GM18909 (cell line): Measurements from ENCODE around the gene COQ6.
A peak's percentile ranks its signal among the peaks of the same experiment; 100 is the strongest.
"Not testable (repeated sequence)": the region's sequence is repeated elsewhere in the genome, so short reads cannot be mapped to it uniquely, and the experiment has no call there.

Experiments
- ATAC-seq: cut with Tn5 transposase; IDR thresholded peaks from one replicate; pipeline ENCODE4 v1.9.1; 2021; ENCODE audit warnings: mild to moderate bottlenecking; ENCODE audit not compliant: unreplicated experiment, poor library complexity

The COQ6 gene

GRCh38 chr14:73949752-73950734 lies at the start of gene COQ6, which contains the start of gene FAM161B:
Gene COQ6 (plus strand): TSS chr14:73950302. CDS start chr14:73950333, 31 bp downstream.
Gene FAM161B (minus strand): TSS chr14:73950094. CDS start chr14:73950026, 68 bp downstream.
- peak; percentile 90 for ATAC-seq

DNA sequence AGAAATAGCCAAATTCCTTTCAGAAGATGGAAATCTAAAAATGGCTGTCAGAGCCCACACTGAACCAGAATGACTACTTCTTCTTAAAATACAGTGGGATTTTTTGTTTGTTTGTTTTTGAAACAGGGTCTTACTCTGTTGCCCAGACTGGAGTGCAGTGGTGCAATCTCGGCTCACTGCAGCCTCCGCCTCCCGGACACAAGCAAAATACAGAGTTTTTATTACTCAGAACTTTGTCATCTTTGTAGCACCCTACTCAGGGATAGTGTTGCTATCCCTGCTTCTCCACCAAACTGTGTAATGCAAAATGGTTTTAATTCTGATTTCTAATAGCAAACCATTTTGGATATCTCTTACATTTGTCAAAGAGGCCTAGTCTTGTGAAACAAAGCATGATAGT lies 47.1 kb upstream of the COQ6 start:
- no peak for ATAC-seq

DNA sequence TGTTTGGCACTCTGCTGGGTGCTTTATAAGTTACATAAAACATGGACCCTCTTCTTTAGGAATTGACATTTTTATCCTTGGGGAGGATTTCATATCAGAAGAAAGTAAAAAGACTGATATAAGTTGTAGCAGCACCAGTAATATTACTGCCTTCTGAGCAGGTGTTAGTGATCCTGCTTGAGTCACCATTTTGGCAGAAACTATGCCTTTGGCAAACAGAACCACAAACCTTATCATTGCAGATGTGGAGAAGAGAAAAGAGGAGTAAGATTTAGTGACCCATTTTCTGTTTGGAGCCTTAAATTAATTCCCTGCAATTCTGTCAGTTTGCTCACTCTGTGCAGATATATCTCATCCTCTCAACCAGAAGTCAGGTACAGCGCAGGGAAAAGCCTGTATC lies 40.4 kb upstream of the COQ6 start:
- ATAC-seq = no peak

GRCh38 chr14:73913256-73913655 lies 36.8 kb upstream of the COQ6 start:
- ATAC-seq = no peak

DNA sequence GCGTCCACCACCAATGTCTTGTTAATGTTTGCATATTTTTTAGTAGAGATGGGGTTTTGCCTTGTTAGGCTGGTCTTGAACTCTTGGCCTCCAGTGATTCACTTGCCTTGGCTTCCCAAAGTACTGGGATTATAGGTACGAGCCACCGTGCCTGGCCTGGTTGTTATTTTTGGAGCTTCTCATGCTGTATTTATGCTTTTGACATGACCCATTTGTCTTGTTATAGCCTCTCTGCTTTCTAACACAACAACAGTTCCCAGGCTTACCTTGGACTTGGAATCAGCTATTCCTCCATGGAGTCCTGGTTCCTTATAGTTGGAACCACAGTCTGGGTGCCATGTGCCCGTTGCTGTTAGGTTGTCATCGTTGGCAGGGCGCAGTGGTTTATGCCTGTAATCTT lies 33.8 kb upstream of the COQ6 start:
- ATAC-seq = no peak

DNA sequence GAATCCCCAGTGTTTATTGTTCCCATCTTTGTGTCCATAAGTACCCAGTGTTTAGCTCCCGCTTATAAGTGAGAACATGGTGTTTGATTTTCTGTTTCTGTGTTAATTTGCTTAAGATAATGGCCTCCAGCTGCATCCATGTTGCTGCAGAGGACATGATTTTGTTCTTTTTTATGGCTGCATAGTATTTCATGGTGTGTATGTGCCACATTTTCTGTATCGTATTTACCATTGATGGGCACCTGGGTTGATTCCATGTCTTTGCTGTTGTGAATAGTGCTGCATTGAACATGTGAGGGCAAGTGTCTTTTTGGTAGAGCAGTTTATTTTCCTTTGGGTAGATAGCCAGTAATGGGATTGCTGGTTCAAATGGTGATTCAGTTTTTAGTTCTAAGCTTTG lies 30.6 kb upstream of the COQ6 start:
- not testable (repeated sequence) for ATAC-seq

DNA sequence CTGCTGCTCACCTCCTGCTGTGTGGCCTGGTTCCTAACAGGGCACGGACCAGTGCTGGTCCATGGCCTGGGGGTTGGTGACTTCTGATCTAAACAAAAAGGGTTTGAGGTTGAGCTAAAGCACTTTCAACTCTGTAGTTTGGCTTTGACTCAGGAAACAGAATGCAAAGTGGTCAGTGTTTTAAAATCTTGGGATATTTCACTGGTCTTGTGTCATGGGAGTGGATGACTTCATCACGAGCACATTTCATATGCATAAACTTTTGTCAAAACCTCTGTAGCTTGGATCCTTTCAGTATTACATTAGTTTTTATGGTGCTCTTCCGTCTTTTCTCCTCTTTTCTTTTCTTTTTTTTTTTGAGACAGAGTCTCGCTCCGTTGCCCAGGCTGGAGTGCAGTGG lies 25.8 kb upstream of the COQ6 start:
- no peak for ATAC-seq

DNA sequence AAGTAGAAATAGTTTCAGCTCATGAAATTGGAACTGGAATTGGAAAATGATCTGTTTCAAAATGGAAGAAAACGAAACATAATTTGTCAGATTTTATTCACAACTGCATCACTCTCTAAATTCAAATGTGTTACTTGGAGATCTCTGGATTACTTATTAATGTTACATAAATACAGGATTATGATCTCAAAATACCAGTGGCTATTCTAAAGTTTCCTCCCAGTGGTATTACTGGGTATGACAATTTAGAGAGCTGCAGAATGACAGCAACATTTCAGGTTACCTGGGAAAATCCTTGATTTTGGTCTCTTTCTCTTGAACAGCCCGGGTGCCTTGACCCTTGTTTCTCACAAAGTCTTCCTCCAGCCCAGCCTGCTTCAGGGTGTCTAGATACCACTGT lies 14.4 kb upstream of the COQ6 start:
- ATAC-seq = no peak

DNA sequence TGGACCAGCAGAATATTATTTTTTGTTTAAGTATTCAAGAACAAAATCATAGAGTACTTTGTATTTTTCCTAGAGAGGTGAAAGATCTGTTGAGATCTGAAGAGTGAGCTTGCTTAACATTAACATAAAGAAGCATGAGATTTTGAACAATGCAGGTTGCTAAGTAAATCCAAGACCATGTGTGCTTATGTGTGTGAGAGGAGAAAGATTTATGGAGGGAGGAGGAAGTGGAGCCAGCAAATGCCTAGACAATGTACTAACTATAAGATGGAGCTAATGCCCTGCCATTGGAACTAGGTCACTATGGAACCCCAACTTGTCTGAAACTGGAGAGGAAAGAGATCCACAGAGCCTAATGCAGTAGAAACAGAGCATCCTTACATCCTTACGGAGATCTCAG lies 13.6 kb upstream of the COQ6 start:
- no peak for ATAC-seq

DNA sequence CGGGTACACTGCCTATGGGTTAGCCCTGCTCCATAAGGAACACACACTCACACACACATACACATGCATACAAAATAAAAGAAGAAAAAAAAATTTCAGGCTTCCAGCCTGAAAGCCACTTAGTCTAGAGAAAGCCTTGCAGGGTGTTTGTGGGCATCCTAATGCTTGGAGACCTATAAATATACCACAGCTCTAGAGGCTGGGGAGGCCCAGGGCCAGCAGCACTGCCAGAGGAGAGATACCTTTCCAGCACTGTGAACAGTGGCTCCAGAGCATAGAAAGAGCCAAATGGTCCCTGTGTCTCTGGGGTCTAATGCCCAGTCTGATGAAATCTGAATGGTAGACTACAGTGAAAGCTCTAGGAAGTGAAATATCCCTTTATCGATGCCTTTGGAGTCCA lies 13.1 kb upstream of the COQ6 start:
- no peak for ATAC-seq

DNA sequence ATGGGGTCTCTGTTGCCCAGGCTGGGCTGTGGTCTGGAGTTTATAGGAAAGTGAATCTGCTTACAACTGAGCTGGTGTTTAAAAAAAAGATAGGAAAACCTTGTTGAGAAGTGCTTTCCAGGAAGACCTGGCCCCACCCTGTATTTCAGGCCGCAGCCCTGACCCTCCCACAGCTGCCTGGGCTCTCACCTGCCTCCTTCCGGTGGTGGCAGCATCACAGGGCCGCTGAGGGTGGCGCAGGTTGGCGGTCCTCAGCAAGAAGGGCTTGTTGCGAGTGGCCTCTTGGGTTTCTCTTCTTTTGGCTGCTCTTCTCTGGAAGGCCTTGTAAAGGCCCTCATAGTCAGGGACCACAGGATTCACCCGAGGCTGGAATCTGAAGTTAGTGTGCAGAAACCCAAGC lies 7.9 kb upstream of the COQ6 start:
- ATAC-seq = no peak

GRCh38 chr14:73943083-73943482 lies 7.0 kb upstream of the COQ6 start:
- no peak for ATAC-seq

- ATAC-seq = no peak
Measured at GRCh38 chr14:73944432-73945158, 5.5 kb upstream of the COQ6 start.

DNA sequence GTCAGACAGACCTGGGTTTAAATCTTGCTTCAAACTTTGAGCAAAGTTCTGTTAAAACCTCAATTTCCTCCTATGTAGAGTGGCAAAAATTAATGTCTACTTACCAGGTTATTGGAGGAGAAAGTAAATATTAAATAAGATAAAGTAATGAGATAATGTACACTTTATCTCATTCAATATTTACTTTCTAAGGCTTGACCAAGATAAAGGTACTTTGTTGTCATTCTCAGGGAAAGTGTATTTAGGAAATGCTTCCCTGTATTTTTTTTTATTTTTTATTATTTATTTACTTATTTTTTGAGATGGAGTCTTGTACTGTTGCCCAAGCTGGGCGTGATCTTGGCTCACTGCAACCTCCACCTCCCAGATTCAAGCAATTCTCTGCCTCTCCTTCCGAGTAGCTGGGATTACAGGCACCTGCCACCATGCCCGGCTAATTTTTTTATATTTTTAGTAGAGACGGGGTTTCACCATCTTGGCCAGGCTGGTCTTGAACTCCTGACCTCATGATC lies 4.9 kb upstream of the COQ6 start:
- no peak for ATAC-seq

- ATAC-seq = no peak
Measured at GRCh38 chr14:73953731-73954130, 3.6 kb downstream of the COQ6 start.

DNA sequence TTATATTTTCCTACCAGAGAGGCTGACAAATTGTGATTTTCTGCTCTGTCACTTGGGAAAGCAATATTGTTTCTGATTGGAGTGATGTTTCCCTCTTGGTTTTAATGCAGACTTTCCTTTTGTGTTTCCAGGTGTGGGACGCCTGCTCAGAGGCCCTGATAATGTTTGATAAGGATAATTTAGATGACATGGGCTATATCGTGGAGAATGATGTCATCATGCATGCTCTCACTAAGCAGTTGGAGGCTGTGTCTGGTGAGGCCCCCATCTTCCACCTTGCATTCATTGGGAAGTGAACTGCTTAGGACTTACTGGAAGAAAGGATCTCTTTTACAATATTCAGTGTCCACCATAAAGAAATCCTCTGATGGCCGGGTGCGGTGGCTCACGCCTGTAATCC lies 5.6 kb downstream of the COQ6 start:
- ATAC-seq = no peak

DNA sequence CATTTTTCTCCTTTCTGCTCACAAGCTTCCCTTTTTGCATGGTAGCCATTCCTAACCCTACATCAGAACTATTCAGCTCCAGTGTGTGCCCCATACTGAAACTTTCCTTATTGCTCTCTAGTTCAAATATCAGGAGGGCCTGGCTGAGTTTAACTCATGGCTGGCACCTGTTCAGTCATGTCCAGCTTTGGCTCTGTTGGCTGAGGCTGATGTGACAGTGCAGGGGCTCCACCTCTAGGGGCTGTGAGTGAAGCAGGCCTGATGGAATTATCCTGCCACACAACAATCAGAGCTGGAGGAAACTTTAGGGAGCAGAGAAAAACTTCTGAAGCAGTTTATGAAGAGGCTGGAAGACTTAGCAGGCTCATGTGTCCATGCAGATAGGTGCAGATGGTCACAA lies 8.5 kb downstream of the COQ6 start:
- no peak for ATAC-seq

- ATAC-seq = no peak
Measured at GRCh38 chr14:73961192-73961591, 11.1 kb downstream of the COQ6 start.

DNA sequence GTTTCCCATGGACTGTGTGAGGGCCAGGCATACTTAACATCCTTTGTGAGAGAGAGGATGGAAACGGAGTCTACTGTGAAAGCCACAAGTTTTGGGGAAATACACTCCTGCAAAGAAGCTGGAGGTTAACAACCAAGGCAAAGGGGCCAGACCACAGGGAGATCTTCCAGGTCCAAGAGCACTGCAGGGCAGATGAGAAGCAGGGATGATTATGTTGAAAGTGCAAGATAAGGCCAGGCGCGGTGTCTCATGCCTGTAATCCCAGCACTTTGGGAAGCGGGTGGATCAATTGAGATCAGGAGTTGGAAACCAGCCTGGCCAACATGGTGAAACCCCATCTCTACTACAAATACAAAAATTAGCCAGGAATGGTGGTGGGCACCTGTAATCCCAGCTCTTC lies 15.1 kb downstream of the COQ6 start:
- no peak for ATAC-seq

- no peak for ATAC-seq
Measured at GRCh38 chr14:73968885-73969284, 18.8 kb downstream of the COQ6 start.

DNA sequence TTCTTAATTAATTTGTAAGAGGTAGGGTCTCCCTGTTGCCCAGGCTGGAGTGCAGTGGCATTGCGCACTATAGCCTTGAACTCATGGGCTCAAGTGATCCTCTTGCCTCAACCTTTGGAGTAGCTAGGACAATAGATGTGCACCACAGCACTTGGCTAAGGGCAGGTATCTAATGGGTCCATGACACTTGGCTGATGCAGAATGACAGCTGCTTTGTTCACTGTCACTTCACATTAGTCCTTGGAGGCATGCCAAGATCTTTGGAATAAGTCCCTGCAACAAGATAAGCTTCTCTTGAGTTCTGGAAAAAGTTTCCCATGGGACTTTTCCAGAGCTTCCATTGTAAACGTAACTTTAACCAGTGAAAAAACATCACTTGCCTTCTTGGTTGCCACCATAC lies 23.4 kb downstream of the COQ6 start:
- no peak for ATAC-seq
